Renal cortical epithelial cell (primary cell): Measurements from ENCODE around the gene RUFY4. TPM values are rescaled to one million over a fixed set of nuclear protein-coding genes. Genes with fewer than 3 reads are reported as not detected.
A peak's percentile ranks its signal among the peaks of the same experiment; 100 is the strongest.

Source experiments
- DNase-seq: peaks from one replicate; pipeline ENCODE4 v3.0.0-alpha.2; 2011; ENCODE audit warnings: low read depth
- total RNA-seq: library from RNA; depleted of rRNA; stranded (reverse); fragments of >200 nt; gene quantifications from 2 replicates; pipeline ENCODE4 v1.2.3, GENCODE V29; 2014

RUFY4 gene
- total RNA-seq, 1 donor from 2014 or later = not detected

DNA sequence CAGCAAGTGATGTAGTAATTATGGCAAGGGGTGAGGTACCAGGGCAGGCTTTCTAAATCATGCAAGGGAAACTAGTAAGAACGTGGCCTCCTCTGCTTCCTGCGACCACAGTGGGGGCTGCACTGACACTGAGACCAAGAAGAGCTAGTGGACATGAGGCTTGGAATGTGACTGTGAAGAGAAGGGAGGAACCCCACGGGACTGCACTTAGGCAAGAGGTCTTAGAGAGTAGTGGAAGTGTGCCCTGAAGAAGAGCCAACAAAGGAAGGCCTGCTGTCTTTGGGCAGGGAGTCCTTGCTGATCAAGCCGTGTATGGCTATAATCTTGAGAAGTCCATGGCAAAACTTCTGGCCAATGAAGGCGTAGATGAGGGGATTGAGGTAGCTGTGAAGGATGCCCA lies 8.9 kb upstream of the RUFY4 start:
- no peak for DNase-seq

DNA sequence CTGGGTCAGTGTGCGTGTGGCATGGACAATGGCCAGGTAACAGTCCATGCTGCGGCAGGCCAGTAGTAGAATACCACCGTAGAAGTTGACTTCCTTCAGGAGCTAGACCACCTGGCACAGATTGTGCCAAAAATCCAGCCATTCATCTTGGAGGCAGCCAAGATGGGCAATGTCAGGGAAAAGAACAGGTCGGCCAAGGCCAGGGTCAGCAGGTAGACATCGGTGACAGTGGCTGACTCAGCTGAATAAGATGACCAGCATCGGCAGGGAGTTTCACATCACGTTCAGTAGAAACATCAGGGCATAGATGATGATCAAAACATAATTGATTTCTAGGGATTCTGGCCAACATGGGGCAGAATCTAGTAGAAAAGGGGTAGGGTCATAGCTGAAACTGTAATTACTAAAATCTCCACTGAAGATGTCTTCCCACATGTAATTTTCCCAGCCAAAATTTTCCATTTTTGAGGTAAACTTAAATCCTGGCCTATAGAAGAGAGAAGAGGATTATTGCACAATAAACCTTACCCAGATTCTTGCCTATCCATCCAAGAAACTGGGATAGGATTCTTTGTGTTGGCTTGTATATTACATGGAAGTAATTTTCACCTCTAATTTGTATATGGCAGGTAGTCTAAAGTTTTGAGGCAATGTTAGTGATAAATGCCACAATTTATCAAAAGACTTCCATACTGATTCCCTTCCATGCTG lies 7.9 kb upstream of the RUFY4 start:
- no peak for DNase-seq

DNA sequence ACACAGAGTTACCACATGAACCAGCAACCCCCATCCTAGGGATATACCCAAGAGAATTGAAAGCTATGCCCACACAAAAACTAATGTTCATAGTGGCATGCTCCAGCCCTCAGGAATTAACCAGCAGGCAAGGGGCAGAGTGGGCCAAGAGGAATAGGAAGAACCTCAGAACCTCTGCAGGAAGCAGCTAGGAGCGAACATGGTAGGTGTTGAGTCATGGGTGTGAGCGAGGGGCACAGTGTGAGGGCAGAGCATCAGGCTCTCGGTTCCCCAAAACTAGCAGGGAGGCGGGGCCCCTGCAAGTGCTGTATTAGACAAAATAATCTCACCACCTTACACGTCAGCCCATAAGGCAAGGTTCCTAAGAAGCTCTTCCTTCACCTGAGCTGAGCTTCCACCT lies 5.6 kb upstream of the RUFY4 start:
- DNase-seq = no peak

DNA sequence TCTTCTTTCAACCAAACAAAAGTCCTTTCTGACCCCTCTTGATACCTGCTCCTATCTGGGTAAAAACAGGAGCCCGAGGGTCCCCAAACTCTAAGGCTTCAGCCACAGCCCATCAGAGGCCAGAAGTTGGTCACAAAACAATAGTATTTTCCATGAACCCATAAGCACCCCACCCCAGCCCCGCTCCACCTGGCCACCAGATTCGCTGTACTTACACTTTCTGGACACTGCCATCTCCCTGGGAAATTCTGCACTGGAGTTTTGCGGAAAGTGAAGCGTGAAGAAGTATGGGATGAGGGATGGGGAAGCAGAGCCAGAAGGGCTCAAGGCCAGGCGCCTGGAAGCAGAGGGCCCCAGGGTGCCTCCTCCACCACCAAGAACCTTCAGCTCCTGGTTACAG lies 5.2 kb upstream of the RUFY4 start:
- DNase-seq = no peak

DNA sequence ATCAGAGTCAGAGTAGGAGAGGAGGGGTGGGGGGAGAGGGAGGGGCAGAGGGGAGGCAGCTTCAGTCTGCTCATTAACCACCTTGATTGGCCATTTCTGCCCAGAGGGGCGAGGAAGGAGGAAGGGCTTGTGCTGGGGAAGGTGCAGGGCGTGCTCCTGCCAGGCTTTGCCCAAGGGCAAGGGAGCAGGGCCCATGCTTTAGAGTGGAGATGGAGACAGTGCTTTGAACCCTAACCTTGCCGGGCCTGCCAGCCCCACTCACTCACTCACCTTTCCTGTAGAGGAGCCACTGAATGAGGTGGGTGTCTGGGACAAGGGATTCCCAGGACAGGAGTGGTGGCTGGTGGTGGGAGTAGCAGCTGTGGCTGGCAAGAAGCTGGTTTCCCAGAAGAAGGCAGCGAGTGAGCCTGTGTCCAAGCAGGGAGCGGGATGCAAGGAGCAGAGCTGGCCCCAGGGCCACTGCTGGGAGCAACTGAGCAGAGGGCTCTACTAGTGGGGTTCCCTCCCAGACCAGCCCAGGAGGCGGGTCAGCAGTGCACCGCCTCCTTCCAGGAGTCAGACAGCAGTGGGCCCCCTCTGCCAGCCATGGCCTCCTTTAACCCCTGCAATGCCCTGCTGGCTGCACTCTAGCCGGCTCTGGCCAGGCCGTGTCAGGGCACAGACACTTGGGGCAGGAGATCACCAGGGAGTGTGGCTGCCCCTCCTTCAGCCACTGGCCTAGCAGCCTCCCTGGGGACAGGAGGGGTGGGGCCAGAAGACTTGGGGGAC lies 3.6 kb upstream of the RUFY4 start:
- DNase-seq = no peak

DNA sequence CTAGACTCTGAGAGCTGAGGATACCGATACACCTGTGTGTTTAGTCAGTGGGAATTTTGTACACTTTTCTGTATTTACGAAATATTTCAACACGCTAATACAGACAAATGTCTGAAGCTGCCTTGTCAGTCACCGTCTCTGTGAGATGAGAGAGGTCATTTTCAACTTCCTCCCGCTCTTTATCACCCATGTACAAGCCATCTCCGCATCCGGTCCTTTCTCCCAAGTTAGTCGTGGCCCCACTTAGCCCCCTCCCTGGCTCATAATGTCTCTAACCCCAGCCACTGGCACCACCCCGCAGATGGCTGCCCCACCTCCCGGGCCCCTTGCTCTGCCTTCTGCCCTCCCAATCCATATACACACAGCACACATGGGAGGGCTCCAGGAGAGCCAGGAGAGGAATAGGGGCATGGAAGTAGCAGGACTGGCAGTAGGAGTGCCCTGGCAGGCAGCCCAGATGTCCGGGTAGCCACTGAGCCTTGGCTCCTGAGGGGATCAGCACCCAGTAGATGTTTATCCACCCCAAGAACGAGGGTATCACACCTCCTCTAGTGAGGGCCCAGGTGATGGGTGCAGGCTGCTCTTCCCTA lies 2.0 kb upstream of the RUFY4 start:
- no peak for DNase-seq

DNA sequence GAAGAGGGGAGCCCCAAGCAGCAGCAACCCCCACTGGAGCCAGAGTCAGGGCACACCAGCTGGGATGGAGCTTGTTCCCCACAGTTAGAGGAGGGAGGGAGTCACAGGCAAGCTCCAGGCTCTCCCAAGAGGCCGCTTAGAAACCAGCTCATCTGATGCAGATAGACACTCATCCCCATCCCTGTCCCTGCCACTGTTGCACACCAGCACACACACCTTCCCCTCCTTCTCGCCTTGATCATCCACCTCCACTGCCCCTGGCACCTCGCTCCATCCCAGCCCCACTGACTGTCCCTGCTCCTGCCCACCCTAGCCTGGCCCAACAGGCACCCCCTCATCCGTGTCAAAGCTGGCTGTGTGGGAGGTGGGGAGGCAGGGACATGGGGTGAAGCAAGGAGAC lies 1.5 kb upstream of the RUFY4 start:
- no peak for DNase-seq

DNA sequence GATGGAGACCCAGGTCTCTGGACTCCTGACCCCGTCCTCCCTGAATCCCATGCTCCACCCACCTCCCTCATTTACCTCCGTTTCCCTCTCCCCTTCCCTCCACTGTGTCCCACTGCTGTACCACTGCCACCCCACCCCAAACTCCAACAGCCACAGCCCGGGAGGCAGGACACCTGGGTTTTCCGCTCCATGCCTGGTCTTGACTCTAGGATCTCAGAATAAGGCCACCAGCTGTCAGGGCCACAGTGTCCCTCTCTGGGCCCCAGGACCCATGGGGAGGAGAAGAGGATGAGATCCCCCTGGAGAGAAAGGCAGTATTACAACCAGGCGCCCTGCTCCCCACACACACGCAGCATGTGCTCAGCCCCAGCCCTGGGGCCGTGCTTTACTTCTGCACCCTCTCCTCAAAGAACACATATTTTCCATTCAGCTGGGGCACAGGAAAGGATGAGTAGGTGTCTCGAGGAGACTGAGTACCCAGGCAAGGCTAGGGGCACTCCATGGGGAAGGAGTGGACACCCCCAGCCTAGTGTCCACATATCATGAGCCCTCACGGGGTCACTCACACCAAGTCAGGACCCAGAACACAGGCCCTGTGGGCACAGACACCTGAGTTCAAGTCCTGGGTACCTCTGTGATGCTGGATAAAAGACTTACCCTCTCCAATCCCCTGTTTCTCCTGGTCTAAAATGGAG lies 700 bp downstream of the RUFY4 start:
- DNase-seq = no peak

DNA sequence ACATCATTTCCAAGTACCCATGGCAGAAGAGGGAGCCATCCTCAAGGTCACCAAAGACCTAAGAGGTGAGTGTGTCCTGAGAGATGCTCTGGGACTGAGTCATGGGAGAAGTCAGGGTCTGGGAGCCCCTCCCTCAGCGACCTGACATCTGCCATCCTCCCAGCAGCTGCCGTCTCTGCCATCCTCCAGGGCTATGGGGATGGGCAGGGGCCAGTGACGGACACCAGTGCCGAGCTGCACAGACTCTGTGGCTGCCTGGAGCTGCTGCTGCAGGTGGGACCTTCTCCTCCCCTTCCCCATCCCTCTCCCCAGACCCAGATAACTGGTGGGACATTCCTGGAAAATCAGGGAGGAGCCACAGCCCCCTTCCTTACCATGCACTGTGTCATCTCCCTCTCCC lies 1.5 kb downstream of the RUFY4 start:
- DNase-seq = no peak

DNA sequence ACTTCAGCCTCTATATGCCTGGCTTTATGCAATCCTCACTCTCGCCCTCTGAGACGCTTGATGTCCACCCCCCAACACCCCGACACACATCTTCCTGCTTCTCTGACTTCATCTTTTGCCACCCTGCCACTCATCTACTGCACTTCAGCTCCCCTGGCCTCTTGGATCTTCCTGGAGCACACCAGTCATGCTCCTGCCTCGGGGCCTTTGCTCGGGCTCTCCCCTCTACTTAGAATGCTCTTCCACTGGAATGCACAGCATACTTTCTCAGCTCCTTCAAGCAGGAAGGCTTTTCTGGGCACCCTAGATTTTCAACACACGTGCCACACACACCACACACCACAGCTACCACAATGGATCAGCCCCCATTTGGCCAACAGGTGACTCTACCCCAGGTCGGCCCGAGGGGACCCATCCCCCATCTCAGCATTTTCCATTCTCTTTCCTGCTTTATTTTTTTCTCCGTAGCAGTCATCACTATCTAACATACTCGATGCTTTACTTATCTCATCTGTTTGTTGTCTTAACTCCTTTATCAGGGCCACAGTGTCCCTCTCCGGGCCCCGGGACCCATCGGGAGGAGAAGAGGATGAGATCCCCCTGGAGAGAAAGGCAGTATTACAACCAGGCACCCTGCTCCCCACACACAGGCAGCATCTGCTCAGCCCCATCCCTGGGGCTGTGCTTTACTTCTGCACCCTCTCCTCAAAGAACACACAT lies 2.3 kb downstream of the RUFY4 start:
- DNase-seq = no peak

DNA sequence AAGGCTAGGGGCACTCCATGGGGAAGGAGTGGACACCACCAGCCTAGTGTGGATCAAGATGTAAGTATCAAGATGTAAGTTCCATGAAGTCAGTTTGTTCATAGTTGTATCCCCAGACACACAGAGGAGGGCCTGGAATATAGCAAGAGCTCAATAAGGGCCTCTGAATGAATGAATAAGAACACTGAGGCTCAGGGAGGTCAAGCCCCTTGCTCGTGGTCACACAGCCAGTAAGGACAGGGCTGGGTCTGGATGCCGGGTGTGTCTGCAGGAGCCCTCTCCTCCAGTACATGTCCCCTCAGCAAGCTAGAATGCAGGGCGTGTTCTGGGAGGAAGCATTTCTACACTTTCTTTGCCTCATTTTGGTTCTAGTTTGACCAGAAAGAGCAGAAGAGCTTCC lies 2.9 kb downstream of the RUFY4 start:
- no peak for DNase-seq

DNA sequence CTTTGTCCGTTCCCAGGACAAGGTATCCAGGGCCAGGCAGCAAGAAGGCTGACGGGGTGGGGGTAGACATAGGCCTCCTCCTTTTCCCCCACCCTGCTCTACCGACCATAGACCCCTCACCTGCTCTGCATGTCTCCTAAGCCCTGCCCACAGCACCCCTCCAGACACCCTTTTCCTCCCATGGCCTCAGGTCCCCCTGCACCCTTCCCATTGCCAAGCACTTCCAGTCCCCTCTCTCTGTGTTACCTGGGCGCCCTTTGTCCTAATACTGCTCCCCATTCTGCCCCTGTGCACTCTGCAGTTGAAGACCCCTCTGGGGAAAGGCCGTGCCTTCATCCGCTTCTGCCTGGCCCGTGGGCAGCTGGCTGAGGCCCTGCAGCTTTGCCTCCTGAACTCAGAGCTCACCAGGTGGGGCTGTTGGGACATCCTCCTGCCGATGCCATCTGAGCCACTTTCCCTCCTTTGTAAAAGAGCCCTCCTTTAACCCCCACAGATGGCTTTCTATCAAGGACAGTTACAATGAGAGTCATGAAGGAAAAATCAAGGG lies 3.5 kb downstream of the RUFY4 start:
- no peak for DNase-seq

DNA sequence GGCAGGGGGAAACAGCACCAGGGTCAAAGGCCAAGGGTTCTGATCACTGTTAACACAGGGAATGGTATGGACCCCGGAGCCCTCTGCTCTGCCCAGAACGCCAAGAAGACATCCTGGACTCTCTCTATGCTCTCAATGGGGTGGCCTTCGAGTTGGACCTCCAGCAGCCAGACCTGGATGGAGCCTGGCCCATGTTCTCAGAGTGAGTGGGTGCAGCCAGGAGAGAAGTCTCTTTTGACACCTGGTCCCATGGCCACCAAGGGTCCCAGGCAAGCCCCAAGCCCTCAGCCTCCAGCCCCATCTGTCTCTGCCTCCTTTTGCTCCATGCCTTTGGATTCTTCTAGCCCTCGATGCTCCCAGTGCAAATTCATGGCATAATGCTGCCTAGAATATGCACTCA lies 4.1 kb downstream of the RUFY4 start:
- no peak for DNase-seq

DNA sequence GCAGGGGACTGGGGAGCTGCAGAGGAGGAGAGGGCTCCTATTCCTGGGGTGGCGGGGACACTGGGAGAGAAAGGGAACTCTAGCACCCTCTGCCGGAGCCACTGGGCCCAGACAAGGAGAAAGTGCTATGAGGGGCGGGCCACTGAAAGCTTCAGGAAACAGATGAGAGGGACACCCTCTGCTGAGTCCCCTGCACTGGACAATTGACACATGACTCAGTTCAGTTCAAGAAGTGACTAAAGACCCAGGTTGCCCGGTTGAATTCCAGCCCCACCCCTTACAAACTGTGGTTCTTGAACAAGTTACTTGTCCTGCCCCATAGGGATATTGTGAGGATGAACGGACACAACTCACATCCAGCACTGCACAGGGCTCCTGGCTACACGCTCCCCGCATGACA lies 5.0 kb downstream of the RUFY4 start:
- DNase-seq = peak; percentile 3

DNA sequence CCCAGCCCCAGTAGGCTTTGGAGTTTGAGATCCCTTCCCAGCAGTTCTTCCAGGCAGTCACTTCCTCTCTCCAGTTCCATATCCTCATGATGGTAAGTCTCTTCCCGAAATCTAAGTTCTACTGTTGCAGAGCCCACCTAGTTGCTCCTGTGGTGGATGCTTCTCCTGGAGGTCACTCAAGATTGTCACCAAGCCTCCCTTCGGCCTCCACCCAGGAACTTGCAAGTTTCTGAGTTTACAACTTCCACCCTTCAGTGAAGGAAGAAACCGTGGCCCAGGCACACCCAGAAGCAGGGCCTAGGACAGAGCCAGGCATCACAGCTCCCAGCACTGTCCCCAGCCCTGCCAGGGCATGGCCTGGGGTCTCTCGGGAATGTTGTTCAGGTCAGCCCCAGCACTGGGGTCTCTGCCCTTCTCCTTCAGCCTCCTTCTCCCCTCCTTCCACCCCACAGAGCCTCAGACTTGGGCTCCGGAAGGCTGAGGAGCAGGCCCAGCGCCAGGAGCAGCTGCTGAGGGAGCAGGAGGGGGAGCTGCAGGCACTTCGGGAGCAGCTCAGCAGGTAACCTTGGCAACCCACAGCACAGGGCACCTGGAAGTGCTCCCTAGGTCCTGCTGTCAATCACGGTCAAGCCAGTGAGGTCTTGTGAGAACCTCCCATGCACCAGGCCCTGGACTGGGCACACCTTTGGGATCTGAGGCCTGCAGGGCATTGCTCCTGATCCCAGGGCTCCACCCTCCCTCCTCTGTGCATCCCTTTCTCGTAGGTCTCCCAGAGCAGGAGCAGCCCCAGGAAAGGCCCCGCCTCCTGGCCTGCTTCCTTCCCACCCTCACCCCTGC lies 7.1 kb downstream of the RUFY4 start:
- no peak for DNase-seq

DNA sequence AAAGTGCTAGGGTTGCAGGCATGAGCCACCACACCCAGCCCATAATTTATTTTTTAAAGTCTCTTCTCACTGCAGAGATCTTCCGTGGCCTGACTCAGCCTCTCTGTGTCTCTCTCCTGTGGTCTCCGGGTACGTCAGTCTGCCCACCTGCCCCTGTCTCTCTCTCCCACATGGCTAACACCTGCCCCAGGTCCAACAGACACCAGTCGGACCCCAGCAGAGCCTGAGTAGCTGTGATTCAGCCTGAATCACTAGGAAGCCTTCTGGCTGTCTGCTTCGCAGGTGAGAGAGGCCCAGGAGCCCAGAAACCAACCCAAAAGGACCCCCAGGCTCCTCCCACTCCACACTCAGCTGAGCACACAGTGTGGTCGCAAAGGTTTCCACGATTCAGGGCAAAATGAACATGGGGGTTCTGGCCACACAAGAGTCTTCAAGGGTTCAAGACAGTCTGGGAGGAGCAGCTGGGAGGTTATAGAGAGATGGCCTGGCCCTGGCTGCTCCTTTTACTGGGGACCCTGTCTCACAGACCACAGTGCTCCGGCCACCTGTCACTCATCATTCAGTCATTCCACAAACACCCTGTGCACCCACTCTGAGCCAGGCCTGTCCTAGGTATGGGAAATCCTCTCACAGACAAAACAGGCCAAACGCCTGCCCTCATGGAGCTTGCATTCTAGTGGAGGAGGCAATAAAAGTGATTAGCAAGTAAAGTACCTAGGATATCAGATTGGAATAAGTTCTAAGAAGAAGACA lies 8.6 kb downstream of the RUFY4 start:
- DNase-seq = no peak

DNA sequence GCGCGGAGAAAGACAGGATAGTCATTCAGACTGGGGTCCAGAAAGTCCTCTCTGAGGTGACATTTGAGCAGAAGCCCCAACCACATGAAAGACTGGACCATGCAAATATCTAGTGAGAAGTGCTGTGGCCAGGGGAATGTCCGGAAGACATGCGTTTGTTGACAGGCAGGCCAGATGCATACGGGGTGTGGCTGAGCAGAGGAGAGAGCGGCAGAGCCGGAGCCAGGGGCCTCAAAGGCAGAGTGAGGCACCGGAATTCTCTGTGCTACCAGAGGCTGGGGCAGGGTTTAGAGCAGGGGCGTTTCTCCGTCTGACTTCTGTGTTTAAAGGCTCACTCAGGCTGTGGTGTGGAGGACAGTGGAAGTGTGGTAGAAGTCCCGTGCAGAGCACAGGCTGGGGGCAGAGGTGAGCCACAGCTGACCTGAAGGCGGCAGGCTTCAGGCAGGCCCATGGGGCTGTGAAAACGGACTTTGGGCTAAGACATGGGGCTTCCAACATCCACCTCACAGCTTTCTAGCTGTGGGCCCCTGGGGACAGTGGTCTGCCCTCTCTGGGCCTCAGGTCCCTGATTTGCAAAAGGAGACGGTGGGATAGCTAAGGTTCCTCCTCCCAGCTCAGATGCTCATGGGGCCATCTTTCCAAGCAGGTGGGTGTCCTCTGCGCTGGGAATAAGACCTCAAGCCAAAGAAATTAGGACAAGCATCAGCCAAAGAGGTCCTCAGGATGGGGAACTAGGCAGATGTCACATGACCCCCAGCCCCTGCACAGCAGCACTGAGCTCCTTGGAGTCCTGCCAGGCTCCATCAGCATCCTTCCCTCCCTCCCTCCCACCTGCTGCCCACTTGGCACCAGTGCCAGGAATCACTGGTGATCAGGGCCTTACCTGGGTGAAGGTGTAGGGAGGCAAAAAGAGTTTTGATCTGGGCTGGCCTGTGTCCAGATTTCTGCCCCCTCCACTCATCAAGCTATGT lies 11.2 kb downstream of the RUFY4 start:
- DNase-seq = no peak

DNA sequence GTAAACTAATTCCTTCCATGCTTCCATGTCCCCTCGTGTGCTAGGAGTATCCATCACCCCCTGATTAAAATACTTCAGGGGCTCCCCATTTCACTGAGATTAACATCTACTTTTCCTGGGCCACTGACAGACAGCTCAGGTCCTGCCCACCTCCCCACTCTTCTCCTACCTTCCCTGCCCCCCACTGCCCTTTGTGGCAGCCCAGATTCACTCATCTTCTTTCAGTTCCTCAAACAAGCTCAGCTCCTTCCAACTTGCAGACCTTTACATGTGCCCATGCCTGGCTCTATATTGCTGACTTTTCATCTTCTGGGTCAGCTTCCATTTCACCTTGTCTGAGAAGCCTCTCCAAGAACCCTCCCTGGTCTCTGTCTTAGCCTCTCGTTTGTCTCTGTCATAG lies 12.0 kb downstream of the RUFY4 start:
- no peak for DNase-seq

DNA sequence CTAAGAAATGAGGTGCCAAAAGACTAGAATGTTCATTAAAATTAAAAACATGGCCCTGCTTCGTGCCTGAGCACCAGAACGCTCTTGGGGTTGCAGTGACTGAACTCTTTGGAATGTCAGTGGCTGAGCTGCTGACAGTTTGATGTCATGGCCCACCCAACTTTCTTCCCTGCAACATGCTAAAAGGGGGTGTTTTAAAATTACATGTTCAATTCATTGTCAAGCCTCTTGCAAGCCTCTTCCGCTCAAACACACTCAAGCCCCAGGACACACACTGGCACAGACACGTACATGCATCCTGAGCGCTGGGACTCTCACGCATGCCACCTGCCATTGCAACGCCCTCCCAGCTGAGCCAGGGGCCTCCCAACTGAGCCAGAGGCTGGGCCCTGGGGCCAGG lies 12.6 kb downstream of the RUFY4 start:
- peak; percentile 22 for DNase-seq
